ENCODE measurements around the gene TSPAN8. TPM values are rescaled to one million over a fixed set of nuclear protein-coding genes. Genes with fewer than 3 reads are reported as not detected.

The TSPAN8 gene
- 10 to 100 TPM in 2 of 4 donors, 1 to 10 TPM in 2; 4.7 to 36.3 (median 12.1) TPM for total RNA-seq

DNA sequence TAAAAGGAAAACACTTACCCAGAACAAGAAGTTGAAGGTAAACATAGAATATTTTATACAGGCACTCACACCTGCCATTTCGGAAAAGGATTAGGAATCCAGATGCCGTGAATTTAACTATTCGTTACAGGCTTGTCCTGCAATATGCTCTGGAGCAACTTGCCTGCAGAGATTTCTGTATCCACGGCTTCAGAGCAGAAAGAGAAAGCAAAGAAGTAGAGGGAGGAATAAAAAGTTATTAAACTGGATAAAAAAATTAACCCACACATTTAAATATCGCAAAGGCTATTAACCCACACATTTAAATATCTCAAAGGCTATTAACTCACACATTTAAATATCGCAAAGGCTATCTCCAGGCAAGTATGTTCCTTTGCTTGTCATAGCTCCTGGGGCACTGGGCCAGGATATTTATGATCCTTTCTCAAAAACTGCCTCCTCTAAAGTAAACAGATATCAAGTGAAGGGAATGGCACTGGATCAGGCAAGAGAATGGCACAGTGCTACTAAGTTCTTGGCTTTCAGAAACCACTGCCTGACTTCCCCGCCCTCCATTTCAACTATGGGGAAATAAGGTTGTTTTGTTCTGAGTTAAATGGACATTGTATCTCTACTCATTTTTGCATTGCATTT is at the start of gene TSPAN8:
Gene TSPAN8 (minus strand): TSS at position 399 of the 633 bp plus-strand sequence. CDS start 321 bp downstream, at position 78.
- TF ChIP-seq, protein P1, sequence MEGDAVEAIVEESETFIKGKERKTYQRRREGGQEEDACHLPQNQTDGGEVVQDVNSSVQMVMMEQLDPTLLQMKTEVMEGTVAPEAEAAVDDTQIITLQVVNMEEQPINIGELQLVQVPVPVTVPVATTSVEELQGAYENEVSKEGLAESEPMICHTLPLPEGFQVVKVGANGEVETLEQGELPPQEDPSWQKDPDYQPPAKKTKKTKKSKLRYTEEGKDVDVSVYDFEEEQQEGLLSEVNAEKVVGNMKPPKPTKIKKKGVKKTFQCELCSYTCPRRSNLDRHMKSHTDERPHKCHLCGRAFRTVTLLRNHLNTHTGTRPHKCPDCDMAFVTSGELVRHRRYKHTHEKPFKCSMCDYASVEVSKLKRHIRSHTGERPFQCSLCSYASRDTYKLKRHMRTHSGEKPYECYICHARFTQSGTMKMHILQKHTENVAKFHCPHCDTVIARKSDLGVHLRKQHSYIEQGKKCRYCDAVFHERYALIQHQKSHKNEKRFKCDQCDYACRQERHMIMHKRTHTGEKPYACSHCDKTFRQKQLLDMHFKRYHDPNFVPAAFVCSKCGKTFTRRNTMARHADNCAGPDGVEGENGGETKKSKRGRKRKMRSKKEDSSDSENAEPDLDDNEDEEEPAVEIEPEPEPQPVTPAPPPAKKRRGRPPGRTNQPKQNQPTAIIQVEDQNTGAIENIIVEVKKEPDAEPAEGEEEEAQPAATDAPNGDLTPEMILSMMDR (IDR thresholded peaks at IDR 0.05; ENCODE audit: low read depth): no peak

DNA sequence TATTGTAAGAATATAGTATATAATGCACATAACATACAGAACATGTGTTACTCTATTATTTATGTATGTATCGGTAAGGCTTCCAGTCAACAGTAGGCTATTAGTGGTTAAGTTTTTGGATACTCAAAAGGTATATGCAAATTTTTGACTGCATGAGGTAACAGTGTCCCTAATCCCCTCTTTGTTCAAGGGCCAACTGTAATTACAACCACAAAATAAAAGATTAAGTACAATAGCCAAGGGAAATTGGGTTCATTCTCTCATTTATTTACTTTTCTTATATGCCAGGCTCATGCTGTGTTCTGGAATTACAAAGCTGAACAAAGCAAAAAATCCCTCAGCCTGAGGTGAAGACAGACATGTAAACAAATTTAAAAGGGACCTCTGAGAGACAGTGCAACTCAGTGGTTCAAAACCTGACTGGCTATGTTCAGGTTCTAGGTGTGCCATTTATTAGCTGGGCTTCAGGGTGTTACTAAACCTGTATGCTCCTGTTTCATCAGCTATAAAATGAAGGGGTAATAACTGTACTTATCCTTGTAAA is 43.4 kb upstream of the TSPAN8 start:
- TF ChIP-seq, protein P1 (IDR thresholded peaks at IDR 0.05; ENCODE audit: low read depth): no peak

DNA sequence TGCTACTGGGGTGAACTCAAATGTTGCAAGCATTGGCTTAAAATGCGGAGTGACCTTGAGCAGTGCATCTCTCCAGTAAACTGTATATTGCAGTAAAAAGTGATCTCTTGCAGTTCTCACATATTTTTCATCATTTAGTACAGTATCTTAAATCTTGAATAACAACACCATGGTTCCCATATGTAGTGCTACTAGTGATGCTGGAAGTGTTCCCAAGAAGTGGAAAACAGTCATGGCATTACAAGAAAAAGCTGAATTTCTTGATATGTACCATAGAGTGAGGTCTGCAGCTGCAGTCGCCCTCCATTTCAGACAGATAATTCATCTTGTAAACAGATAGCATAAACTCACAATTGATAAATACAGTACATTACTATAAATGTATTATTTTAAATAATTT is 42.9 kb upstream of the TSPAN8 start:
- TF ChIP-seq, protein P1 (IDR thresholded peaks at IDR 0.05; ENCODE audit: low read depth): no peak

DNA sequence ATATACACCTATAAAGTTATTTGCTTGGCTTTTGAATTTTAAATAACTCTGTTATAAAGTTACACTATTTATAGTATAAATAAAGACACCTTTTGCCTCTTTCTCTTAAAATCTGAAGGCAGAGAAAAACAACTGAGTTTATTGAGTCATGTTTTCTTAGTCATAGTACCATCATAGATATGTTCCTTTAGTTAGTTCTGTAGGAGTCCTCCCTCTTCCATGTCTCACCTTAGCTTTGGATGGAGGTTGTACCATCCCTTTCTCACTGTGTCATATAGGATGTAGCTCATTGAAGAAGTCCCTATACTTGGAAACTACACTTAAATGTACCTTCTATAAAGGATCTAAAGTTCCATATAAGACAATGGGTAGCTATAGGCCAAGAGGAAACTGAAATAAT is 39.7 kb upstream of the TSPAN8 start:
- TF ChIP-seq, protein P1 (IDR thresholded peaks at IDR 0.05; ENCODE audit: low read depth): no peak

DNA sequence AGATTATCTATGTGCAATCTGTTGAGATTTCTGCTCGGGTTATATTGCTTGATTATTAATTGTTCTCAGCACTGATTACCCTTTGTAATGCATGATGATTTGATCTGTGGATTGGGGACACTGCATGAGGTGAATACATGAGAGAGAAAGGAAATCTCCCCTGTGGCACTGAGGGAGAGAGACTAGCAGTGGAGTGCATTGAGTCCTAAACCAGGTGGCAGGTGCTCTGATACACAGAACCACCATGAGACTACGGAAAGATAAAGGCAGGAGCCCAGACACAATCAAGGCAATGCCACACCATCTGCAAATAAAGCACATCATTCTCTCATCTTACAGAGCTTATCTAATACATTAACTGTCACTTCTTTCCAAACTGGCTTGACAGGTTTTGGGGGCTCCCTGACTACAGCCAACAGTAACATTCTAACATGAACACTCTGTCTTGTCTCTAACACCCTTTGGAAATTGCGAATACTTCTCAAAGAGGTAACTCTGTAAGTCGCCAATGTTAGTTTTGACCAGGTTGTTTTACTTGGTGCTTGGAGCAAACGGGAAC is 37.6 kb upstream of the TSPAN8 start:
- TF ChIP-seq, protein P1 (IDR thresholded peaks at IDR 0.05; ENCODE audit: low read depth): no peak

DNA sequence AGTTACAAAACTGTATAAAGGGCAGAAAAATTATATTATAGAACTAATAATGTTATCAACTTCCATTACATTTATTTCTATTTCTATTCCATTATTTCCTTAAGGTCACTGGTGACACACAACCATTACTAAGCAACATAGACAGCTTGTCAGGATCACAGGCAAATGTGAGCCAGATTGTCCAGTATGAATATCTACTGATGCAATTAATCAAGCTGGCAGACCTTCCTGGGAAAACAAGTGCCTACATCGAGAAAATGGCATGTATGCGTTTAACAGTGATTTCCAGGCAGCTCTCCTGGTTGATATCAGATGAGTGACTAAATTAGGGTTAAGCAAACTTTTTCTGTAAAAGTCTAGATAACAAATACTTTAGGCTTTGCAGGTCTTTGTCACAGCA is 36.9 kb upstream of the TSPAN8 start:
- TF ChIP-seq, protein P1 (IDR thresholded peaks at IDR 0.05; ENCODE audit: low read depth): no peak

DNA sequence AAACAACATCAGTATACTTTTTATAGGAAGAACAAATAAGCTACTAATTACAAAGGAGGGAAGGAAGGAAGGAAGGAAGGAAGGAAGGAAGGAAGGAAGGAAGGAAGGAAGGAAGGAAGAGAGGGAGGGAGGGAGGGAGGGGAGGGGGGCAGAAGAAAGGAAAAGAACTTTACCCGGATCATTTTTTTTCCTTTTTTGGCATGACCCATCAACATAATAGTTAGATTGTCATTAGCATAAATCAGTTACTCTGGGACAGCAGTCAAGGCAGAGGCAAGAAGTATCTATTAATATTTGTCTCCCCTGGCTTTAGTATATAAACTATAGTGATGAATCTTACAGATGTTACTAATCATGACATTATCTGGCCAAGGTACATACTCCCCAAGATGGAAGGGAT is 35.2 kb upstream of the TSPAN8 start:
- TF ChIP-seq, protein P1 (IDR thresholded peaks at IDR 0.05; ENCODE audit: low read depth): no peak

All from subcutaneous adipose tissue (tissue), 4 donors.